HUES64 (cell line): Measurements from ENCODE around the gene ADNP.

Experiments
- H3K27ac ChIP-seq: 2 replicates; pipeline ENCODE4 v1.7.0; 2013; ENCODE audit warnings: low read depth, low read length, inconsistent platforms
- H3K27me3 ChIP-seq: 2 replicates; pipeline ENCODE4 v1.6.1; 2013; ENCODE audit warnings: mild to moderate bottlenecking, low read length; ENCODE audit not compliant: insufficient read depth
- H3K36me3 ChIP-seq: 2 replicates; pipeline ENCODE4 v1.6.1; 2013; ENCODE audit warnings: mild to moderate bottlenecking, low read length; ENCODE audit not compliant: insufficient read depth
- H3K4me1 ChIP-seq: 2 replicates; pipeline ENCODE4 v1.6.1; 2013; ENCODE audit warnings: mild to moderate bottlenecking, low read length, moderate library complexity; ENCODE audit not compliant: insufficient read depth
- H3K4me3 ChIP-seq: 2 replicates; pipeline ENCODE4 v1.5.1; 2013; ENCODE audit warnings: mild to moderate bottlenecking, low read length, moderate library complexity
- H3K9ac ChIP-seq: 2 replicates; pipeline ENCODE4 v1.6.1; 2013; ENCODE audit warnings: mild to moderate bottlenecking, low read depth, low read length
- H3K9me3 ChIP-seq: 2 replicates; pipeline ENCODE4 v1.6.1; 2013; ENCODE audit warnings: low read depth, low read length; ENCODE audit not compliant: insufficient read depth
- WGBS: fragments of 150-250, 120-280 bp; methylation state at CpG from one replicate; pipeline ENCODE4 v1.1.7; 2013; ENCODE audit warnings: missing lambda C conversion rate; 5-methylcytosine and 5-hydroxymethylcytosine counted together

ADNP gene

GRCh38 chr20:50930976-50931305, 296 bp downstream of the ADNP start:
- Histone ChIP-seq H3K4me1 (peaks cover 37% of the 10 kb centered on the region), H3K27me3 (no peaks in the 10 kb centered on the region), H3K9ac (peak overlapping the region; percentile 99), H3K36me3 (peaks cover 71% of the 10 kb centered on the region), H3K27ac (peak overlapping the region; percentile 94; the same call in 1 of the 2 replicates), H3K4me3 (peak overlapping the region; percentile 83), H3K9me3 (no peaks in the 10 kb centered on the region)
- under 1% methylated on average over 32 of the region's 45 CpGs for WGBS

DNA sequence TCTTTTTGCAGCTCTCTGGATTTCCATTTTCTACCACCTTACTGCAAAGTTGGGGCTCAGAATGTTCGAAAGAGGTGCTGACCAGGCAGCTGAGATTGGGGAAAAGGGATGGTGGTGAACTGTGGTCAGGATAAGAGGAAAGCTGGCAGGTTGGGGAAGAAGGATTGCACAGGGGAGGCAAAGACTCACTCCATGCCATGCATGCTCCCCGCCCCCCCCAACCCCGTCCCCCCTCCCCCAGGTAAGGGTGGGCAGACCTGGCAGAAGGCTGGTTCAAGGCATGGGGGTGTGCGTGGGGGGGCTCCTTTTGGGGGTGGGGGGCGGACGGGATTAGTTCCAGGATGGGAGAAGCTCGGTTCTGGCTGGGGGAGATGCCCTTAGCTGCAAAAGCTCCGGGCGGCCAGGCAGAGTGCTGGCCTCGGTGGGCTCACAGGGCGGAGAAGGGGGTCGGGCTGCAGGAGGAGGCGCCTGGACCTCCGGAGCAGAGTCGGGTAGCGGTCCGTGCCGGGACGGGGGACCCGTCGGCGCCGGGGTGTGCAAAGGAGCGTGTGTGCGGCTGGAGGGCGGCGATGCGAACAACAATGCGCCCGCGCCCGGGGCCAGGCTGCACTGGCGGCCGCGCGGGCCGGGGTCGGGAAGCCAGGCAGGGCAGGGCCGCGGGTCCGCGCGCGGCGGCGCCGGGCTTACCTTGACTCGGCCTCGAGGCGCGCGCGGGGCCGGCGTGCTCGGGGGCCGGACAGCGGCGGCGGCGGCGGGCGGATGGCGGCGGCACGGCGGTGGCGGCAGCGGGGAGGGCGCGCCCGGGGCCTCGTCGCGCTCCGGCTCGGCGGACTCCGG, 880 bp downstream of the ADNP start:
- Histone ChIP-seq H3K9me3 (no peaks in the 10 kb centered on the region), H3K27ac (peak overlapping the region; percentile 95), H3K36me3 (peaks cover 70% of the 10 kb centered on the region), H3K9ac (peak overlapping the region; percentile 99), H3K4me1 (peaks cover 42% of the 10 kb centered on the region), H3K27me3 (no peaks in the 10 kb centered on the region), H3K4me3 (peak overlapping the region; percentile 83)
- under 1% methylated on average over 77 of the region's 79 CpGs for WGBS

DNA sequence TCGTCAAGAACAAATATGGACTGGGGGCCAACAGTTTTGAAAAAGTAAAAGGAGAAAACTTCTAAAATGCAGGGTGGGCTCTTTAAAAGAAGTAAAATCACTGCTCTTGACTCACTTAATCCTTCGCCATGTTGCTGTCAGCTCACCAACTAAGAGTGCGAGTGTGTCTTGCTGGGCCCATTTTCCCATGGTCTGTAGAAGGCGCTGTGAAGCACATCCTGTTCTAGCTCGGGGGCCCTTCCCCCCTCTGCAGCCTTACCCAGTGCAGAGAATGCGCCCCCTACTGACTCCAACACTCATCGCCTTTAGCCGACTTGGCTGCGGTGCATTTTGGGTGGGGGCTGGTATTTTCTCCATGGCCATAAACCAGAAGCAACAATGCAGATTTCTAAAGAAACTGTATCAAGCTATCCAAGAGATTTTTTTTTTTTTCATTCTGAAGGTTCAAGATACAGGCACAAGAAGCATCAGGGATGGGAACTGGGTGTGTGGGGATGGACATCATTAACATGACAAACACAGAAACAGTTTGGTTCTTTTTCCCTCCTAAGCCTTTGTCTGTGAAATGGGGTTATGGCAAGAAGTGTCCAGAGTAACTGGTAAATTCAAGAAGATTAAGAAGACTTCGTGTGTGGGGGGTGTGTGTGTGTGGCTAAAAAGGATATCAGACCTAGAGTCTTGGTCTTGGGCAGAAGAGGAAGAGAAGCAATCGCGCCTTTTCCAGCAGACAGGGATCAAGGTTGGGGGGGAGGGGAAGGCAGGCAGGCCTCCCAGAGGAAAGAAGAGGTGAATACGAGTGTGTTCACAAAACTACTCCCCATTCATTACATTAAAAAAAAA, 1.7 kb downstream of the ADNP start:
- Histone ChIP-seq H3K4me3 (peak overlapping the region; percentile 83), H3K36me3 (peaks cover 70% of the 10 kb centered on the region), H3K4me1 (peaks cover 48% of the 10 kb centered on the region), H3K9me3 (no peaks in the 10 kb centered on the region), H3K27ac (peak overlapping the region; percentile 95), H3K27me3 (no peaks in the 10 kb centered on the region), H3K9ac (peak overlapping the region; percentile 96)
- WGBS: 8% methylated on average over 12 of the region's 13 CpGs

GRCh38 chr20:50928469-50928868, 2.8 kb downstream of the ADNP start:
- H3K27ac ChIP-seq: no peak overlapping the region
- peak overlapping the region; percentile 83 for H3K4me3 ChIP-seq
- H3K36me3 ChIP-seq: peaks cover 70% of the 10 kb centered on the region
- WGBS: 76% methylated on average over 5 of the region's 5 CpGs
- H3K9ac ChIP-seq: 0 out of 2 replicates have a peak overlapping the region, but pooled peaks have one; percentile 9
- no peaks in the 10 kb centered on the region for H3K9me3 ChIP-seq
- peaks cover 53% of the 10 kb centered on the region for H3K4me1 ChIP-seq
- H3K27me3 ChIP-seq: no peaks in the 10 kb centered on the region

DNA sequence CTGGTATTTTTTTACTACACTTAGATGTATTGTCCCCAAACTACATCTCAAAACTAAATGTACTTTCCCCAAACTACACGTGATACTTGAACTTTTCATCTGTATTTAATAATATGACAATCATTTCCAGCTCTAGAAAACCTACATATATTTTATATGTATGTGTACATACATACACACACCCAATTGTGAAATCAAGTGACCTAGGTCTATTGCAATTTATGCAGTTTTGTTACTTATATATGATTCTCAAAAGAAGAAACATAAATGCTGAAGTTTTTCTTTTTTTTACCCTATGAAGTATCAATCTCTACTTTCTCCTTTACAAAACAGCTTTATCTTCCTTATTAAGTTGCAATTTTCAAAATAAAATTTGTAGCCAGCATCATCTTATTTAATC, 4.7 kb downstream of the ADNP start:
- Histone ChIP-seq H3K4me3 (no peak overlapping the region), H3K4me1 (peaks cover 49% of the 10 kb centered on the region), H3K9ac (no peak overlapping the region), H3K27ac (no peak overlapping the region), H3K27me3 (no peaks in the 10 kb centered on the region), H3K36me3 (peaks cover 72% of the 10 kb centered on the region), H3K9me3 (no peaks in the 10 kb centered on the region)
- WGBS: no CpG with 5 or more reads among the region's 1 CpG

GRCh38 chr20:50924261-50924920, 6.8 kb downstream of the ADNP start:
- Histone ChIP-seq H3K36me3 (peaks cover 89% of the 10 kb centered on the region), H3K4me3 (no peak overlapping the region), H3K27ac (no peak overlapping the region), H3K9me3 (no peaks in the 10 kb centered on the region), H3K4me1 (peaks cover 53% of the 10 kb centered on the region), H3K9ac (no peak overlapping the region), H3K27me3 (no peaks in the 10 kb centered on the region)
- 88% methylated on average over 2 of the region's 2 CpGs for WGBS

DNA sequence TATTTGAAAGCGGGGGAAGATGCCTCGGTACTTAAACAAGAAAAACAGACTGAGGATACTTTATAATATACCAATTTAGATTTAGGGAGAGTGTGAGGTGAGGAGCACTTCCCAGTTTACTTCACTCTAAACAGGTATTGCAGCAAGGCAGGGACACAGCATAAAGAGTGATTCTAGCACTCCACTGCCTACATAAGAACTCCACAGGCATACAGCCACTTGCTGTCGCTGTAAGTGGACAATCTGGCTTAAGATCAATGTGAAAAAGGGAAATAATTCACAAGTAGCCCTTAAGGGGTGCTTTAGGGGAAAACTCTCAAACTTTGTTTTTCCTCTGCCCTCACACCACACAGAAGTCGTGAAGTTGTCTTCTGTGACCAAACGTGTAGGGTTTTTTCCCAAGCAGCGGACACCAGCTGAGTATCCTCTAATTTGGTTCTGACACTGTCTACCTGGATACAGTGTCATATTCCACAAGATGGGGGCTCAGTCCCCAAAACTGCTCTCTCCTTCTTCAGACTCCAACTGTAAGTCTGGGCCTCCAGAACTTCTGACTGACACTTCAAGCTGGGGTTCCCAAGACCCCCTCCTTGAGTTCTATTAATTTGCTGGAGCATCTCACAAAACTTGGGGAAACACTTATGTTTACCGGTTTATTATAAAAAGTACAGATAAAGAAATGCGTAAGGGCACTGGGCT, 9.3 kb downstream of the ADNP start:
- H3K9ac ChIP-seq: no peak overlapping the region
- WGBS: 94% methylated on average over 6 of the region's 8 CpGs
- H3K27me3 ChIP-seq: no peaks in the 10 kb centered on the region
- peaks cover 90% of the 10 kb centered on the region for H3K36me3 ChIP-seq
- H3K9me3 ChIP-seq: no peaks in the 10 kb centered on the region
- H3K27ac ChIP-seq: no peak overlapping the region
- no peak overlapping the region for H3K4me3 ChIP-seq
- peaks cover 46% of the 10 kb centered on the region for H3K4me1 ChIP-seq

GRCh38 chr20:50920997-50921396, 10.2 kb downstream of the ADNP start:
- Histone ChIP-seq H3K9ac (no peak overlapping the region), H3K4me3 (no peak overlapping the region), H3K9me3 (no peaks in the 10 kb centered on the region), H3K27ac (no peak overlapping the region), H3K4me1 (peaks cover 46% of the 10 kb centered on the region), H3K27me3 (no peaks in the 10 kb centered on the region), H3K36me3 (peaks cover 90% of the 10 kb centered on the region)

DNA sequence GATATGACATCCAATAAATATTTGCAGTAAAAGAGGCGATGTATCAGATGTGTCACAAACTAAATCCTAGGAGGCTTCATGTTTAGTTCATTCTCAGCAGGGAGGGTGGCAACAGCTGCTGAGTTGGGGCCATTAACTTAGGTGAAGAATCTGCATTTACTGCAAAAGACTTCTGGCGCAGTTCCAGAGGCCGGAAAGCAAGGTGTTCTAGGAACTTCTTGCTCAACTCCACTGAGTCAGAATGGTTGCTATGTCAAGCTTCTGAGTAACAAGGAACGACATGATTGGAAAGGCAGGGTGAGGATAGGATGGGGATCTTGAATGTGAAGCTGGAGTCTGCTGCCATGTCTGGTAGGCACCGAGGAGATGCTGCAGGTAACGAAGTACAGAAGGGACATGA, 11.7 kb downstream of the ADNP start:
- 92% methylated on average over 6 of the region's 6 CpGs for WGBS

DNA sequence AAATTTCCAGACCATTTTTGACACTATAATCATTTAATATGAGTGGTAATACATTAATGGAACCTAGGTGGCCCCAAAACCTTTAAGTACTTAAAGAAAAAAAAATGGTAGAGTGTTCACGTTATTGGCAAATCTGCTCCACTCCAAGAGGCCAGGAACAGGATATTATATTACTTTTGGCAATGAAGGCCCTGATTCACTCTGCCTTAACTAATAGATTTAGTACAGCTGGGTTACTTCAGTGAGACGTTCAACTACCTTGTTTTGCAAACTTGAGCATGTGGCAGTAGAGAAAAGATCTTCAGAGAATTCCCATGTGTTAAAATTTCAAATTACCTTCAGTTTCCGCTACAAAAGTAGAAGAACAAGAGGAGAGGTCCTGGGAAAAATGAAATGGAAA, 12.8 kb downstream of the ADNP start:
- Histone ChIP-seq H3K4me3 (no peak overlapping the region), H3K4me1 (peaks cover 55% of the 10 kb centered on the region), H3K27me3 (no peaks in the 10 kb centered on the region), H3K9me3 (no peaks in the 10 kb centered on the region), H3K36me3 (peaks cover 89% of the 10 kb centered on the region), H3K27ac (no peak overlapping the region), H3K9ac (no peak overlapping the region)
- 92% methylated on average over 3 of the region's 3 CpGs for WGBS

More for the DNA sequence above, 11.7 kb downstream of the ADNP start:
- H3K9me3 ChIP-seq: no peaks in the 10 kb centered on the region
- H3K27ac ChIP-seq: no peak overlapping the region
- H3K9ac ChIP-seq: no peak overlapping the region
- H3K4me1 ChIP-seq: peaks cover 48% of the 10 kb centered on the region
- no peaks in the 10 kb centered on the region for H3K27me3 ChIP-seq
- H3K36me3 ChIP-seq: peaks cover 90% of the 10 kb centered on the region
- no peak overlapping the region for H3K4me3 ChIP-seq
